B cell (primary cell): ENCODE results near the gene ELL. TPM values are rescaled to one million over a fixed set of nuclear protein-coding genes. Genes with fewer than 3 reads are reported as not detected.
A peak's percentile ranks its signal among the peaks of the same experiment; 100 is the strongest.

Experiments used
- ATAC-seq: fragments of 200-7000 bp; cut with Tn5 transposase; one replicate; pipeline ENCODE4 v1.10.0; 2021; ENCODE audit warnings: low read depth, mild to moderate bottlenecking, moderate number of reproducible peaks, moderate library complexity
- CTCF ChIA-PET: fragments of 350-600 bp; sonication (Branson Sonifier 250); formaldehyde crosslinking; loops from one replicate; lab custom pipeline; 2021; ENCODE audit warnings: antibody characterized with exemption, inconsistent platforms; lab: Charles Lee
- POLR2A ChIA-PET: fragments of 350-600 bp; sonication (Branson Sonifier 250); formaldehyde crosslinking; loops from one replicate; lab custom pipeline; 2021; ENCODE audit warnings: antibody characterized with exemption; lab: Charles Lee
- DNase-seq: peaks from one replicate; pipeline ENCODE4 v3.0.0; 2013
- H2AFZ ChIP-seq: 2 replicates; pipeline ENCODE4 v1.6.1; 2012; ENCODE audit warnings: mild to moderate bottlenecking, low read depth, low read length; ENCODE audit not compliant: insufficient read depth, poor library complexity, severe bottlenecking
- H3K27ac ChIP-seq, 2 donors: 1 replicate in 1 of 2; 2 replicates in 1 of 2; pipeline ENCODE4 v1.5.1; 2012 to 2013; ENCODE audit warnings: low read length in 2 of 2, mild to moderate bottlenecking in 2 of 2, moderate library complexity in 1 of 2
- H3K27me3 ChIP-seq, 4 experiments: fragments of 200-600 bp in 1 of 4; sonication (generic) in 1 of 4; replicated peaks in 1 of 4; 1 replicate in 2 of 4; 2 replicates in 2 of 4; pipeline versions ENCODE4 v1.6.1 to v1.7.0; 2013 to 2016; ENCODE audit warnings: low read length in 3 of 4, mild to moderate bottlenecking in 2 of 4, mixed read lengths in 1 of 4, moderate library complexity in 1 of 4; ENCODE audit not compliant: insufficient read depth in 4 of 4, control insufficient read depth in 3 of 4; ENCODE audit errors: control extremely low read depth in 1 of 4
- H3K36me3 ChIP-seq, 2 experiments: replicated peaks in 1 of 2; 1 replicate in 1 of 2; 2 replicates in 1 of 2; pipeline versions ENCODE4 v1.6.1 to v1.7.1; 2013; ENCODE audit warnings: low read length in 1 of 2; ENCODE audit not compliant: insufficient read depth in 2 of 2, control insufficient read depth in 1 of 2; ENCODE audit errors: control extremely low read depth in 1 of 2, extremely low read depth in 1 of 2
- H3K4me1 ChIP-seq, 2 donors: fragments of 200-600 bp in 1 of 2; sonication (generic) in 1 of 2; 1 replicate in 1 of 2; 2 replicates in 1 of 2; pipeline versions ENCODE4 v1.5.1 to v1.6.1; 2013 to 2017; ENCODE audit warnings: low read length in 2 of 2; ENCODE audit not compliant: control insufficient read depth in 2 of 2, insufficient read depth in 2 of 2
- H3K4me2 ChIP-seq: replicated peaks from 2 replicates; pipeline ENCODE3; 2012; ENCODE audit warnings: mild to moderate bottlenecking, low read depth, low read length; ENCODE audit not compliant: poor library complexity, severe bottlenecking
- H3K4me3 ChIP-seq, 5 experiments: fragments of 200-600 bp in 1 of 5; sonication (generic) in 1 of 5; 1 replicate in 3 of 5; 2 replicates in 2 of 5; pipeline versions ENCODE4 v1.5.1 to v1.7.0; 2011 to 2016; ENCODE audit warnings: low read length in 4 of 5, mild to moderate bottlenecking in 4 of 5, low read depth in 2 of 5, control low read depth in 1 of 5, moderate library complexity in 1 of 5; ENCODE audit not compliant: insufficient read depth in 1 of 5; ENCODE audit errors: control extremely low read depth in 1 of 5, extremely low read depth in 1 of 5
- H3K79me2 ChIP-seq: fragments of 200-600 bp; sonication (generic); one replicate; pipeline ENCODE4 v1.6.0; 2016; ENCODE audit warnings: low read length; ENCODE audit not compliant: control insufficient read depth, insufficient read depth
- H3K9ac ChIP-seq: fragments of 200-600 bp; sonication (generic); 2 replicates; pipeline ENCODE4 v1.6.1; 2017; ENCODE audit warnings: mild to moderate bottlenecking, low read length, moderate library complexity
- H3K9me3 ChIP-seq, 3 donors: one replicate each; pipeline versions ENCODE4 v1.6.1 to v1.7.1; 2013; ENCODE audit warnings: low read length in 2 of 3; ENCODE audit not compliant: control insufficient read depth in 2 of 3, insufficient read depth in 1 of 3; ENCODE audit errors: control extremely low read depth in 1 of 3
- H4K20me1 ChIP-seq: 2 replicates; pipeline ENCODE4 v1.6.0; 2012; ENCODE audit warnings: mild to moderate bottlenecking, low read length; ENCODE audit not compliant: insufficient read depth, control insufficient read depth, poor library complexity, severe bottlenecking
- H3K27ac Mint-ChIP-seq: one replicate; pipeline ENCODE4 v1.8.0; 2021; ENCODE audit warnings: mixed read lengths
- H3K27me3 Mint-ChIP-seq: one replicate; pipeline ENCODE4 v1.8.0; 2021; ENCODE audit warnings: mixed read lengths
- H3K4me1 Mint-ChIP-seq: one replicate; pipeline ENCODE4 v1.8.0; 2021; ENCODE audit warnings: mixed read lengths
- H3K4me3 Mint-ChIP-seq: one replicate; pipeline ENCODE4 v1.8.0; 2021; ENCODE audit warnings: mixed read lengths
- H3K9me3 Mint-ChIP-seq: one replicate; pipeline ENCODE4 v1.8.0; 2022; ENCODE audit warnings: mixed read lengths; ENCODE audit not compliant: insufficient read depth
- EZH2 ChIP-seq: IDR thresholded peaks from 2 replicates; pipeline ENCODE4 v1.6.1; 2012; ENCODE audit warnings: borderline replicate concordance, low read depth, mild to moderate bottlenecking, moderate library complexity, low read length; ENCODE audit not compliant: insufficient read depth, poor library complexity, severe bottlenecking
- WGBS: methylation state at CpG from one replicate; pipeline ENCODE4 v1.1.5; 2013; ENCODE audit warnings: missing lambda C conversion rate; ENCODE audit not compliant: insufficient coverage; 5-methylcytosine and 5-hydroxymethylcytosine counted together
- intact Hi-C: fragments of 100-400 bp; cut with micrococcal nuclease; formaldehyde crosslinking; loops from one replicate; pipeline ENCODE4 v1.10.0; 2022
- polyA plus RNA-seq: library from polyadenylated mRNA; depleted of rRNA; stranded (reverse); fragments of >200 nt; gene quantifications from 2 replicates; pipeline ENCODE4 v1.2.3, GENCODE V29; 2012
- total RNA-seq, 2 donors: library from RNA; stranded (reverse); fragments of 120-200 nt in 1 of 2; gene quantifications; 1 replicate in 1 of 2; 2 replicates in 1 of 2; pipeline versions ENCODE4 v1.2.3 to v1.2.4, GENCODE V29; 2013 to 2022
- TF ChIP-seq, protein P1 (sequence below): fragments of 200-600 bp; IDR thresholded peaks from one replicate; pipeline ENCODE4 v1.8.0; 2022; ENCODE audit warnings: antibody characterized with exemption, mild to moderate bottlenecking

Gene ELL
- total and polyA plus RNA-seq, 2 donors (not counting 1 experiment from before 2014, with no cell fraction given) = 21.2 to 31.4 TPM

DNA sequence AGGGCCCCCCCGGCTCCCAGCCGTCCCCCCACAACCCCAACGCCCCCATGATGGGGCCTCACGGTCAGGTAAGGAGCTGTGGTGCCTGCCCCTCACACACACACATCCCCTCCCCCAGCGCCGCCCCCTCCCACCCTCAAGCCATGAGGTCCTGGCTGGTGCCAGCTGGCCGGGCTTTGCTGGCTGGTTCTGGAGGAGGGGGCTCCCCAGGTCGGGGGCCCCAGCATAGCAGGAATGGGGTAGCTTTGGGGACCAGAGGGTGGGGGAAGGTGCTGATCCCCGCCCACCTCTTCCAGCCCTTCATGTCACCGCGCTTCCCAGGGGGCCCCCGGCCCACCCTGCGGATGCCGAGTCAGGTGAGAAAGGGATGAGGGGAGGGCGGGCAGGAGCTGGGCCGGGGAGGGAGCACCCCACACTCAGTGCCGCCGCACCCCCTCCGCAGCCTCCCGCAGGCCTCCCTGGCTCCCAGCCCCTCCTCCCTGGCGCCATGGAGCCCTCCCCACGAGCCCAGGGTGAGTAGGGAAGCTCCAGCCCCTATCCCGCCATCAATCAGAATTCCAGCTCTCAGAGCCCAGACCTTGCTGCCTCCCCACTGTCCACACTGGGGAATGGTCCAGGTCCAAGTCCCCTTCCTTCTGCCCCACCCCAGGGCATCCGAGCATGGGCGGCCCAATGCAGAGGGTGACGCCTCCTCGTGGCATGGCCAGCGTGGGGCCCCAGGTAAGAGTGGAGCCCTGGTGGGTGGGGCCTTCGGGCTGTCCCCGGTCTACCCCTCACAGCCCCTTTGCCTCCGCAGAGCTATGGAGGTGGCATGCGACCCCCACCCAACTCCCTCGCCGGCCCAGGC lies 90.3 kb downstream of the ELL start:
- intact Hi-C loops = no loop called here
- 91% methylated on average over 13 of the region's 34 CpGs for WGBS
- H3K36me3 ChIP-seq = no peaks in the 10 kb centered on the region
- H3K27me3 ChIP-seq = no peaks in the 10 kb centered on the region
- Mint-ChIP-seq H3K27ac (no peak overlapping the region), H3K4me3 (peak overlapping the region; percentile 66), H3K27me3 (no peaks in the 10 kb centered on the region), H3K4me1 (peaks cover 35% of the 10 kb centered on the region), H3K9me3 (no peaks in the 10 kb centered on the region)
- H2AFZ ChIP-seq = no peak overlapping the region
- no peak overlapping the region for H3K9ac ChIP-seq
- H3K27ac ChIP-seq = no peak overlapping the region
- no peak overlapping the region for H3K4me3 ChIP-seq
- peaks cover 31% of the 10 kb centered on the region for H4K20me1 ChIP-seq
- ATAC-seq (no peak), DNase-seq (peak; percentile 41)
- CTCF ChIA-PET = interaction anchor here (0.7 to 3.4 kb wide), 3 partner anchors 12 to 152 kb away, joined by 3 to 13 read pairs (median 4); partner anchors contain the start of gene SSBP4
- H3K79me2 ChIP-seq = peaks cover 10% of the 10 kb centered on the region
- no peaks in the 10 kb centered on the region for H3K9me3 ChIP-seq
- H3K4me1 ChIP-seq = peaks cover 38 to 54% of the 10 kb centered on the region in 2 donors
- TF ChIP-seq EZH2 = no peak
- TF ChIP-seq, protein P1, sequence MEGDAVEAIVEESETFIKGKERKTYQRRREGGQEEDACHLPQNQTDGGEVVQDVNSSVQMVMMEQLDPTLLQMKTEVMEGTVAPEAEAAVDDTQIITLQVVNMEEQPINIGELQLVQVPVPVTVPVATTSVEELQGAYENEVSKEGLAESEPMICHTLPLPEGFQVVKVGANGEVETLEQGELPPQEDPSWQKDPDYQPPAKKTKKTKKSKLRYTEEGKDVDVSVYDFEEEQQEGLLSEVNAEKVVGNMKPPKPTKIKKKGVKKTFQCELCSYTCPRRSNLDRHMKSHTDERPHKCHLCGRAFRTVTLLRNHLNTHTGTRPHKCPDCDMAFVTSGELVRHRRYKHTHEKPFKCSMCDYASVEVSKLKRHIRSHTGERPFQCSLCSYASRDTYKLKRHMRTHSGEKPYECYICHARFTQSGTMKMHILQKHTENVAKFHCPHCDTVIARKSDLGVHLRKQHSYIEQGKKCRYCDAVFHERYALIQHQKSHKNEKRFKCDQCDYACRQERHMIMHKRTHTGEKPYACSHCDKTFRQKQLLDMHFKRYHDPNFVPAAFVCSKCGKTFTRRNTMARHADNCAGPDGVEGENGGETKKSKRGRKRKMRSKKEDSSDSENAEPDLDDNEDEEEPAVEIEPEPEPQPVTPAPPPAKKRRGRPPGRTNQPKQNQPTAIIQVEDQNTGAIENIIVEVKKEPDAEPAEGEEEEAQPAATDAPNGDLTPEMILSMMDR = no peak
- H3K4me2 ChIP-seq = peak overlapping the region; percentile 98
- POLR2A ChIA-PET = interaction anchor here (0.6 to 1.0 kb wide), 3 partner anchors 10 to 261 kb away, joined by 3 to 12 read pairs (median 6); no protein-coding TSS in a partner anchor
